ENCODE results near the gene POGZ. TPM values are rescaled to one million over a fixed set of nuclear protein-coding genes. Genes with fewer than 3 reads are reported as not detected.

The POGZ gene
- total and polyA plus RNA-seq, 7 experiments from 2014 or later: 7.4 to 143 (median 111) TPM

GRCh38 chr1:151416231-151416630, 43.1 kb downstream of the POGZ start:
- ChIA-PET CTCF (no interaction called here), POLR2A (interaction anchor here (6.2 kb wide), 1 partner anchor 15 kb away, joined by 36 read pairs; the partner anchor contains the start of gene PSMB4)
- DNase-seq (no peak), ATAC-seq (no peak)
- Mint-ChIP-seq H3K36me3 (peaks cover 4 to 28% (median 17%) of the 10 kb centered on the region in 5 donors), H3K27ac (no peak overlapping the region), H3K4me1 (peaks cover 0 to 5% (median 0%) of the 10 kb centered on the region in 7 donors), H3K27me3 (no peaks in the 10 kb centered on the region), H3K4me3 (no peak overlapping the region), H3K9me3 (peaks cover 0 to 2% (median 0%) of the 10 kb centered on the region in 11 donors)
- Histone ChIP-seq H3K27me3 (ENCODE audit: control insufficient read depth in 2 of 2, insufficient read depth in 2 of 2, low read length in 2 of 2) (no peaks in the 10 kb centered on the region), H3K4me1 (ENCODE audit: control insufficient read depth in 2 of 2, insufficient read depth in 2 of 2, low read length in 2 of 2) (no peaks in the 10 kb centered on the region), H3K36me3 (ENCODE audit: control insufficient read depth in 2 of 3, insufficient read depth in 3 of 3, low read length in 3 of 3) (peaks cover 8 to 64% (median 8%) of the 10 kb centered on the region in 3 experiments), H3K4me3 (ENCODE audit: low read length) (no peak overlapping the region), H3K27ac (ENCODE audit: low read depth, low read length) (no peak overlapping the region), H3K9me3 (ENCODE audit: control insufficient read depth in 2 of 3, low read length in 3 of 3) (no peaks in the 10 kb centered on the region)
- intact Hi-C loops (cut with micrococcal nuclease): no loop called here

GRCh38 chr1:151411884-151412283, 47.4 kb downstream of the POGZ start:
- no peak for ATAC-seq
- H3K36me3 ChIP-seq (ENCODE audit: control insufficient read depth in 2 of 3, insufficient read depth in 3 of 3, low read length in 3 of 3): peaks cover 17 to 82% (median 24%) of the 10 kb centered on the region in 3 experiments

GRCh38 chr1:151408891-151409290, 50.4 kb downstream of the POGZ start:
- intact Hi-C loops (cut with micrococcal nuclease): no loop called here
- H3K4me3 Mint-ChIP-seq: no peak overlapping the region
- ChIA-PET POLR2A (no interaction called here), CTCF (no interaction called here)
- H3K9me3 Mint-ChIP-seq: no peaks in the 10 kb centered on the region
- H3K36me3 Mint-ChIP-seq: peaks cover 16 to 59% (median 41%) of the 10 kb centered on the region in 5 donors
- Histone ChIP-seq H3K27me3 (ENCODE audit: control insufficient read depth in 2 of 2, insufficient read depth in 2 of 2, low read length in 2 of 2) (no peaks in the 10 kb centered on the region), H3K36me3 (ENCODE audit: control insufficient read depth in 2 of 3, insufficient read depth in 3 of 3, low read length in 3 of 3) (peaks cover 17 to 87% (median 26%) of the 10 kb centered on the region in 3 experiments), H3K9me3 (ENCODE audit: control insufficient read depth in 2 of 3, low read length in 3 of 3) (no peaks in the 10 kb centered on the region), H3K27ac (ENCODE audit: low read depth, low read length) (peak overlapping the region; percentile 8), H3K4me1 (ENCODE audit: control insufficient read depth in 2 of 2, insufficient read depth in 2 of 2, low read length in 2 of 2) (no peaks in the 10 kb centered on the region), H3K4me3 (ENCODE audit: low read length) (no peak overlapping the region)
- H3K27me3 Mint-ChIP-seq: no peaks in the 10 kb centered on the region
- peak overlapping the region in 4 of 9 donors; percentile 50 to 69 (median 56) for H3K27ac Mint-ChIP-seq
- no peak for ATAC-seq
- DNase-seq: no peak
- H3K4me1 Mint-ChIP-seq: peaks cover 0 to under 1% (median 0%) of the 10 kb centered on the region in 7 donors

More at GRCh38 chr1:151411884-151412283, 47.4 kb downstream of the POGZ start:
- Histone ChIP-seq H3K27me3 (ENCODE audit: control insufficient read depth in 2 of 2, insufficient read depth in 2 of 2, low read length in 2 of 2) (no peaks in the 10 kb centered on the region), H3K9me3 (ENCODE audit: control insufficient read depth in 2 of 3, low read length in 3 of 3) (no peaks in the 10 kb centered on the region), H3K4me3 (ENCODE audit: low read length) (no peak overlapping the region), H3K27ac (ENCODE audit: low read depth, low read length) (no peak overlapping the region), H3K4me1 (ENCODE audit: control insufficient read depth in 2 of 2, insufficient read depth in 2 of 2, low read length in 2 of 2) (no peaks in the 10 kb centered on the region)
- Mint-ChIP-seq H3K9me3 (peaks cover 0 to 2% (median 0%) of the 10 kb centered on the region in 11 donors), H3K27ac (peak overlapping the region in 3 of 9 donors; percentile 38 to 69 (median 38)), H3K4me1 (peaks cover 0 to 5% (median 0%) of the 10 kb centered on the region in 7 donors), H3K4me3 (no peak overlapping the region), H3K36me3 (peaks cover 14 to 53% (median 31%) of the 10 kb centered on the region in 5 donors), H3K27me3 (no peaks in the 10 kb centered on the region)
- intact Hi-C loops (cut with micrococcal nuclease): no loop called here
- CTCF ChIA-PET: interaction anchor here (0.7 kb wide), 1 partner anchor 1332 kb away, joined by 3 read pairs; no protein-coding TSS in a partner anchor
- POLR2A ChIA-PET: interaction anchor here (1.1 to 6.2 kb wide), 2 partner anchors 10 to 11 kb away, joined by 5 to 36 read pairs; partner anchors contain the start of gene PSMB4
- DNase-seq: no peak

- H3K36me3 Mint-ChIP-seq: peaks cover 19 to 58% (median 36%) of the 10 kb centered on the region in 5 donors
- Histone ChIP-seq H3K9me3 (ENCODE audit: control insufficient read depth in 2 of 3, low read length in 3 of 3) (no peaks in the 10 kb centered on the region), H3K27ac (ENCODE audit: low read depth, low read length) (no peak overlapping the region), H3K4me1 (ENCODE audit: control insufficient read depth in 2 of 2, insufficient read depth in 2 of 2, low read length in 2 of 2) (no peaks in the 10 kb centered on the region), H3K4me3 (ENCODE audit: low read length) (no peak overlapping the region), H3K36me3 (ENCODE audit: control insufficient read depth in 2 of 3, insufficient read depth in 3 of 3, low read length in 3 of 3) (peaks cover 22 to 91% (median 26%) of the 10 kb centered on the region in 3 experiments), H3K27me3 (ENCODE audit: control insufficient read depth in 2 of 2, insufficient read depth in 2 of 2, low read length in 2 of 2) (no peaks in the 10 kb centered on the region)
- intact Hi-C loops (cut with micrococcal nuclease): no loop called here
- no peaks in the 10 kb centered on the region for H3K27me3 Mint-ChIP-seq
- ChIA-PET POLR2A (interaction anchor here (2.0 kb wide), 1 partner anchor 10 kb away, joined by 6 read pairs; no protein-coding TSS in a partner anchor), CTCF (no interaction called here)
- H3K4me3 Mint-ChIP-seq: no peak overlapping the region
- H3K4me1 Mint-ChIP-seq: peaks cover 0 to 2% (median 0%) of the 10 kb centered on the region in 7 donors
- DNase-seq (no peak), ATAC-seq (no peak)
- no peaks in the 10 kb centered on the region for H3K9me3 Mint-ChIP-seq
- H3K27ac Mint-ChIP-seq: no peak overlapping the region
These were observed 52.0 kb downstream of the POGZ start for GRCh38 chr1:151407304-151407703.

- Mint-ChIP-seq H3K4me3 (no peak overlapping the region), H3K36me3 (peaks cover 15 to 62% (median 41%) of the 10 kb centered on the region in 5 donors), H3K4me1 (peaks cover 0 to 14% (median 8%) of the 10 kb centered on the region in 7 donors), H3K27ac (peak overlapping the region in 2 of 9 donors; percentile 9 to 25), H3K9me3 (no peaks in the 10 kb centered on the region), H3K27me3 (no peaks in the 10 kb centered on the region)
- Histone ChIP-seq H3K4me1 (ENCODE audit: control insufficient read depth in 2 of 2, insufficient read depth in 2 of 2, low read length in 2 of 2) (peaks cover under 1 to 2% of the 10 kb centered on the region in 2 donors), H3K27ac (ENCODE audit: low read depth, low read length) (no peak overlapping the region), H3K36me3 (ENCODE audit: control insufficient read depth in 2 of 3, insufficient read depth in 3 of 3, low read length in 3 of 3) (peaks cover 25 to 91% (median 27%) of the 10 kb centered on the region in 3 experiments), H3K27me3 (ENCODE audit: control insufficient read depth in 2 of 2, insufficient read depth in 2 of 2, low read length in 2 of 2) (no peaks in the 10 kb centered on the region), H3K4me3 (ENCODE audit: low read length) (no peak overlapping the region), H3K9me3 (ENCODE audit: control insufficient read depth in 2 of 3, low read length in 3 of 3) (no peaks in the 10 kb centered on the region)
- CTCF ChIA-PET: interaction anchor here (0.8 kb wide), 1 partner anchor 21 kb away, joined by 3 read pairs; no protein-coding TSS in a partner anchor
- DNase-seq: no peak
- no peak for ATAC-seq
- POLR2A ChIA-PET: interaction anchor here (0.9 kb wide), 1 partner anchor 14 kb away, joined by 3 read pairs; no protein-coding TSS in a partner anchor
- intact Hi-C loops (cut with micrococcal nuclease): no loop called here
These were observed 53.1 kb downstream of the POGZ start for GRCh38 chr1:151406176-151406575.

GRCh38 chr1:151405187-151405951, 53.9 kb downstream of the POGZ start:
- H3K27me3 Mint-ChIP-seq: no peaks in the 10 kb centered on the region
- Histone ChIP-seq H3K36me3 (ENCODE audit: control insufficient read depth in 2 of 3, insufficient read depth in 3 of 3, low read length in 3 of 3) (peaks cover 24 to 91% (median 31%) of the 10 kb centered on the region in 3 experiments), H3K27me3 (ENCODE audit: control insufficient read depth in 2 of 2, insufficient read depth in 2 of 2, low read length in 2 of 2) (no peaks in the 10 kb centered on the region), H3K4me1 (ENCODE audit: control insufficient read depth in 2 of 2, insufficient read depth in 2 of 2, low read length in 2 of 2) (peaks cover 9 to 10% of the 10 kb centered on the region in 2 donors), H3K4me3 (ENCODE audit: low read length) (no peak overlapping the region), H3K27ac (ENCODE audit: low read depth, low read length) (no peak overlapping the region), H3K9me3 (ENCODE audit: control insufficient read depth in 2 of 3, low read length in 3 of 3) (no peaks in the 10 kb centered on the region)
- peaks cover 2 to 22% (median 16%) of the 10 kb centered on the region in 7 donors for H3K4me1 Mint-ChIP-seq
- H3K27ac Mint-ChIP-seq: peak overlapping the region in 3 of 9 donors; percentile 9 to 64 (median 34)
- H3K4me3 Mint-ChIP-seq: no peak overlapping the region
- ChIA-PET CTCF (interaction anchor here (0.6 to 0.8 kb wide), 2 partner anchors 20 to 82 kb away, joined by 3 read pairs; no protein-coding TSS in a partner anchor), POLR2A (interaction anchor here (0.9 kb wide), 1 partner anchor 15 kb away, joined by 3 read pairs; no protein-coding TSS in a partner anchor)
- DNase-seq: no peak
- intact Hi-C loops (cut with micrococcal nuclease): no loop called here
- peaks cover 14 to 61% (median 45%) of the 10 kb centered on the region in 5 donors for H3K36me3 Mint-ChIP-seq
- no peaks in the 10 kb centered on the region for H3K9me3 Mint-ChIP-seq
- no peak for ATAC-seq

All from naive thymus-derived CD4-positive, alpha-beta T cell (primary cell).